A549 (cell line): Measurements from ENCODE around the gene UTP15.

ENCODE experiments used
- BHLHE40 ChIP-seq: IDR thresholded peaks from 2 replicates; pipeline ENCODE4 v1.6.1; 2012; ENCODE audit warnings: low read depth, low read length, inconsistent platforms
- CHD2 ChIP-seq: fragments of 150-350 bp; IDR thresholded peaks from 2 replicates; pipeline ENCODE4 v1.6.1; 2014; ENCODE audit warnings: low read length; ENCODE audit not compliant: partially characterized antibody
- JUNB ChIP-seq: fragments of >200 bp; sonication (Bioruptor Twin); formaldehyde crosslinking; IDR thresholded peaks from 2 replicates; pipeline ENCODE4 v1.6.1; 2016
- NR3C1 ChIP-seq: fragments of >200 bp; sonication (Bioruptor Twin); formaldehyde crosslinking; IDR thresholded peaks from 3 replicates; pipeline ENCODE4 v1.6.1; 2017
- POLR2A ChIP-seq: IDR thresholded peaks from 2 replicates; pipeline ENCODE4 v1.6.1; 2012; ENCODE audit warnings: mild to moderate bottlenecking, low read length
- RAD21 ChIP-seq, 2 experiments: fragments of >200 bp in 1 of 2; sonication (Bioruptor Twin) in 1 of 2; formaldehyde crosslinking in 1 of 2; IDR thresholded peaks in 1 of 2; conservative IDR thresholded peaks in 1 of 2; 2 replicates in 1 of 2; 3 replicates in 1 of 2; pipeline ENCODE4 v1.6.1; 2012 to 2018; ENCODE audit warnings: inconsistent platforms in 1 of 2
- SMC3 ChIP-seq: fragments of >200 bp; sonication (Bioruptor Twin); formaldehyde crosslinking; IDR thresholded peaks from 3 replicates; pipeline ENCODE4 v1.6.1; 2018; ENCODE audit warnings: inconsistent platforms
- TF ChIP-seq, protein P1 (sequence below): fragments of 200-600 bp; sonication (generic); IDR thresholded peaks from 2 replicates; pipeline ENCODE4 v1.6.1; 2016; ENCODE audit warnings: antibody characterized with exemption, mild to moderate bottlenecking, moderate library complexity
- TF ChIP-seq, protein P2 (sequence below): fragments of >200 bp; sonication (Bioruptor Twin); formaldehyde crosslinking; IDR thresholded peaks from 3 replicates; pipeline ENCODE4 v1.5.1; 2016
- TF ChIP-seq, protein P3 (sequence below): IDR thresholded peaks from 2 replicates; pipeline ENCODE4 v1.6.1; 2012; ENCODE audit warnings: low read depth, borderline replicate concordance
- TF ChIP-seq, protein P4 (sequence below): fragments of >200 bp; sonication (Bioruptor Twin); formaldehyde crosslinking; IDR thresholded peaks from 3 replicates; pipeline ENCODE4 v1.6.1; 2016

DNA sequence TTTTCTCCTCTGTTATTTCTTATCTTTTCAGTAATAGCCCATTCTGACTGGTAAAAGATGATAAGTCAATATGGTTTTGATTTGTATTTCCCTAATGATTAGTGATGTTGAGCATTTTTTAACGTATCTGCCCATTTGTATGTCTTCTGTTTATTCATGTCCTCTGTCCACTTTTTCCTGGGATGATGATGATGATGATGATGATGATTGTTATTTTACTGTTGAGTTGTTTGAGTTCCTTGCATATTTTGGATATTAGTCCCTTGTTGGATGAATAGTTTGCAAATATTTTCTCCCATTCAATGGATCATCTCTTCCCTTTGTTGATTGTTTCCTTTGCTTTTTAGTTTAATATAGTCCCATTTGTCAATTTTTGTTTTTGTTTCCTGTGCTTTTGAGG, 27.0 kb downstream of the UTP15 start:
- TF ChIP-seq, protein P1, sequence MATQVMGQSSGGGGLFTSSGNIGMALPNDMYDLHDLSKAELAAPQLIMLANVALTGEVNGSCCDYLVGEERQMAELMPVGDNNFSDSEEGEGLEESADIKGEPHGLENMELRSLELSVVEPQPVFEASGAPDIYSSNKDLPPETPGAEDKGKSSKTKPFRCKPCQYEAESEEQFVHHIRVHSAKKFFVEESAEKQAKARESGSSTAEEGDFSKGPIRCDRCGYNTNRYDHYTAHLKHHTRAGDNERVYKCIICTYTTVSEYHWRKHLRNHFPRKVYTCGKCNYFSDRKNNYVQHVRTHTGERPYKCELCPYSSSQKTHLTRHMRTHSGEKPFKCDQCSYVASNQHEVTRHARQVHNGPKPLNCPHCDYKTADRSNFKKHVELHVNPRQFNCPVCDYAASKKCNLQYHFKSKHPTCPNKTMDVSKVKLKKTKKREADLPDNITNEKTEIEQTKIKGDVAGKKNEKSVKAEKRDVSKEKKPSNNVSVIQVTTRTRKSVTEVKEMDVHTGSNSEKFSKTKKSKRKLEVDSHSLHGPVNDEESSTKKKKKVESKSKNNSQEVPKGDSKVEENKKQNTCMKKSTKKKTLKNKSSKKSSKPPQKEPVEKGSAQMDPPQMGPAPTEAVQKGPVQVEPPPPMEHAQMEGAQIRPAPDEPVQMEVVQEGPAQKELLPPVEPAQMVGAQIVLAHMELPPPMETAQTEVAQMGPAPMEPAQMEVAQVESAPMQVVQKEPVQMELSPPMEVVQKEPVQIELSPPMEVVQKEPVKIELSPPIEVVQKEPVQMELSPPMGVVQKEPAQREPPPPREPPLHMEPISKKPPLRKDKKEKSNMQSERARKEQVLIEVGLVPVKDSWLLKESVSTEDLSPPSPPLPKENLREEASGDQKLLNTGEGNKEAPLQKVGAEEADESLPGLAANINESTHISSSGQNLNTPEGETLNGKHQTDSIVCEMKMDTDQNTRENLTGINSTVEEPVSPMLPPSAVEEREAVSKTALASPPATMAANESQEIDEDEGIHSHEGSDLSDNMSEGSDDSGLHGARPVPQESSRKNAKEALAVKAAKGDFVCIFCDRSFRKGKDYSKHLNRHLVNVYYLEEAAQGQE = no peak
- TF ChIP-seq, protein P2, sequence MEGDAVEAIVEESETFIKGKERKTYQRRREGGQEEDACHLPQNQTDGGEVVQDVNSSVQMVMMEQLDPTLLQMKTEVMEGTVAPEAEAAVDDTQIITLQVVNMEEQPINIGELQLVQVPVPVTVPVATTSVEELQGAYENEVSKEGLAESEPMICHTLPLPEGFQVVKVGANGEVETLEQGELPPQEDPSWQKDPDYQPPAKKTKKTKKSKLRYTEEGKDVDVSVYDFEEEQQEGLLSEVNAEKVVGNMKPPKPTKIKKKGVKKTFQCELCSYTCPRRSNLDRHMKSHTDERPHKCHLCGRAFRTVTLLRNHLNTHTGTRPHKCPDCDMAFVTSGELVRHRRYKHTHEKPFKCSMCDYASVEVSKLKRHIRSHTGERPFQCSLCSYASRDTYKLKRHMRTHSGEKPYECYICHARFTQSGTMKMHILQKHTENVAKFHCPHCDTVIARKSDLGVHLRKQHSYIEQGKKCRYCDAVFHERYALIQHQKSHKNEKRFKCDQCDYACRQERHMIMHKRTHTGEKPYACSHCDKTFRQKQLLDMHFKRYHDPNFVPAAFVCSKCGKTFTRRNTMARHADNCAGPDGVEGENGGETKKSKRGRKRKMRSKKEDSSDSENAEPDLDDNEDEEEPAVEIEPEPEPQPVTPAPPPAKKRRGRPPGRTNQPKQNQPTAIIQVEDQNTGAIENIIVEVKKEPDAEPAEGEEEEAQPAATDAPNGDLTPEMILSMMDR = no peak
- TF ChIP-seq POLR2A (no peak), BHLHE40 (no peak), JUNB (no peak), RAD21 (conservative IDR thresholded peaks at IDR 0.05 in 1 of 2, IDR thresholded peaks at IDR 0.05 in 1 of 2) (no peak), SMC3 (no peak), NR3C1 (no peak), CHD2 (no peak)
- TF ChIP-seq, protein P3, sequence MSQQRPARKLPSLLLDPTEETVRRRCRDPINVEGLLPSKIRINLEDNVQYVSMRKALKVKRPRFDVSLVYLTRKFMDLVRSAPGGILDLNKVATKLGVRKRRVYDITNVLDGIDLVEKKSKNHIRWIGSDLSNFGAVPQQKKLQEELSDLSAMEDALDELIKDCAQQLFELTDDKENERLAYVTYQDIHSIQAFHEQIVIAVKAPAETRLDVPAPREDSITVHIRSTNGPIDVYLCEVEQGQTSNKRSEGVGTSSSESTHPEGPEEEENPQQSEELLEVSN = no peak
- TF ChIP-seq, protein P4, sequence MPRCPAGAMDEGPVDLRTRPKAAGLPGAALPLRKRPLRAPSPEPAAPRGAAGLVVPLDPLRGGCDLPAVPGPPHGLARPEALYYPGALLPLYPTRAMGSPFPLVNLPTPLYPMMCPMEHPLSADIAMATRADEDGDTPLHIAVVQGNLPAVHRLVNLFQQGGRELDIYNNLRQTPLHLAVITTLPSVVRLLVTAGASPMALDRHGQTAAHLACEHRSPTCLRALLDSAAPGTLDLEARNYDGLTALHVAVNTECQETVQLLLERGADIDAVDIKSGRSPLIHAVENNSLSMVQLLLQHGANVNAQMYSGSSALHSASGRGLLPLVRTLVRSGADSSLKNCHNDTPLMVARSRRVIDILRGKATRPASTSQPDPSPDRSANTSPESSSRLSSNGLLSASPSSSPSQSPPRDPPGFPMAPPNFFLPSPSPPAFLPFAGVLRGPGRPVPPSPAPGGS = no peak
